Measurements from ENCODE around the gene CDH16.
"Not testable (repeated sequence)": the region's sequence is repeated elsewhere in the genome, so short reads cannot be mapped to it uniquely, and the experiment has no call there.

The CDH16 gene, protein sequence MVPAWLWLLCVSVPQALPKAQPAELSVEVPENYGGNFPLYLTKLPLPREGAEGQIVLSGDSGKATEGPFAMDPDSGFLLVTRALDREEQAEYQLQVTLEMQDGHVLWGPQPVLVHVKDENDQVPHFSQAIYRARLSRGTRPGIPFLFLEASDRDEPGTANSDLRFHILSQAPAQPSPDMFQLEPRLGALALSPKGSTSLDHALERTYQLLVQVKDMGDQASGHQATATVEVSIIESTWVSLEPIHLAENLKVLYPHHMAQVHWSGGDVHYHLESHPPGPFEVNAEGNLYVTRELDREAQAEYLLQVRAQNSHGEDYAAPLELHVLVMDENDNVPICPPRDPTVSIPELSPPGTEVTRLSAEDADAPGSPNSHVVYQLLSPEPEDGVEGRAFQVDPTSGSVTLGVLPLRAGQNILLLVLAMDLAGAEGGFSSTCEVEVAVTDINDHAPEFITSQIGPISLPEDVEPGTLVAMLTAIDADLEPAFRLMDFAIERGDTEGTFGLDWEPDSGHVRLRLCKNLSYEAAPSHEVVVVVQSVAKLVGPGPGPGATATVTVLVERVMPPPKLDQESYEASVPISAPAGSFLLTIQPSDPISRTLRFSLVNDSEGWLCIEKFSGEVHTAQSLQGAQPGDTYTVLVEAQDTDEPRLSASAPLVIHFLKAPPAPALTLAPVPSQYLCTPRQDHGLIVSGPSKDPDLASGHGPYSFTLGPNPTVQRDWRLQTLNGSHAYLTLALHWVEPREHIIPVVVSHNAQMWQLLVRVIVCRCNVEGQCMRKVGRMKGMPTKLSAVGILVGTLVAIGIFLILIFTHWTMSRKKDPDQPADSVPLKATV

DNA sequence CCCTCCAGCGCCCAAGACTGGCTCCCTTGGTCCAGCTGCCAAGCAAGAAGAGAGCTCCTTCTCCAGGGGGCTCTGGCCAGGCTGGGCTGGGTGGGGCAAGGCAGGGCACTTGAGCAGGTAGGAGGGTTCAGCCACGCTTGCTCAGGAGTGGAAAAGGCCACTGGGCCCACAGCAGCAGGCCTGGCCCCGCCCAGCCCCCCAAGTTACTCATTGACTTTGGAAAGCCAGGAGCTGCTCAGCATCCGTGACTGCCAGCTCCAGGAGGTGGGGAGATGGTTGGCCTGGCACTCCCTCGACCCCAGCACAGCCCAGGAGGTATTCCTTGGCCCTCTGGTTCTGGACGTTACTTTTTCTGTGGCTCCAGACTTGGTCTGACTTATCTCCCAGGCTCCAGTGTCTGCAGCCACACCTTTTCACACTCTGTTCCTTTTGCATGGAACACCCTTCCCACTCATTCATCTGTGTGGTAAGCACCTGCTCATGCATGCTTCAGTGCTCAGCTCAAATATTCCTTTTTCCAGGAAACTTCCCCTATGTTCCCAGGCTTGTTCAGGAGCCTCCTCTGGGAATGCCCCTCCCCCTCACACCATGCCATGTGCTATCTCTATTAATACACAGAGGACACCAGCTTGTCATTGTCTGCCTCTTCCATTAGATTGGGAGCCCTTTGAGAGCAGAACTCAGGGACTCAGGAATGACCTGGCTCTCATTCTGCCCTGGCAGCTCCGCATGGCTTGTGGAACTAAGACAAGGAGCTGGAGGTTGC lies at the start of gene CDH16:
Gene CDH16 (minus strand): TSS at position 83 of the 766 bp plus-strand sequence. CDS start 820 bp downstream, outside the sequence.
- in situ Hi-C loops (cut with HindIII; ENCODE audit: low sequenced_read_pairs) = no loop called here

GRCh38 chr16:66964049-66964448 lies 45.4 kb upstream of the CDH16 start:
- in situ Hi-C loops (cut with HindIII; ENCODE audit: low sequenced_read_pairs) = no loop called here

DNA sequence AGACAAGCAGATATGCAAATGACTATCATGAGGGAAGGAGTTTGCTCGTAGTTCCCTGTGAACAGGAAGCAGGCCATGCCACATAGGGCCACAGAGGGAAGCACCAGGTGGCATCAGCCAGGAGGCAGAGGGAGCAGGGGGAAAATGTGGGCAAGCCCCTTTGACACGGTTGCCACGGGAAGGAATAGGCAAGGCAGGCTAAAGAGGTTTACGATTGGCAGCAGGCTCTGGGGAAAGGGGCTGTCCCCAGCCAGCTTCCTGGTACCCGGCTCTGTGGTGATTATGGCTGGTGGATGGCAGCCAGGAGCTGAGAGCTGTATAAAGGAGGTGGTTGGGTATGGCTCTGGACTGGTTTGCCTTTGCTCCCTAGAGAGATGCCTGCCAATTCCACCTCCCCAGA lies 43.2 kb upstream of the CDH16 start:
- in situ Hi-C loops (cut with HindIII; ENCODE audit: low sequenced_read_pairs) = no loop called here

- in situ Hi-C loops (cut with HindIII; ENCODE audit: low sequenced_read_pairs) = no loop called here
These were observed 42.5 kb upstream of the CDH16 start, which contains the start of gene CES3 for GRCh38 chr16:66961065-66961744. CES3 (plus strand) TSS chr16:66961266; CDS start chr16:66961308, 42 bp downstream.

DNA sequence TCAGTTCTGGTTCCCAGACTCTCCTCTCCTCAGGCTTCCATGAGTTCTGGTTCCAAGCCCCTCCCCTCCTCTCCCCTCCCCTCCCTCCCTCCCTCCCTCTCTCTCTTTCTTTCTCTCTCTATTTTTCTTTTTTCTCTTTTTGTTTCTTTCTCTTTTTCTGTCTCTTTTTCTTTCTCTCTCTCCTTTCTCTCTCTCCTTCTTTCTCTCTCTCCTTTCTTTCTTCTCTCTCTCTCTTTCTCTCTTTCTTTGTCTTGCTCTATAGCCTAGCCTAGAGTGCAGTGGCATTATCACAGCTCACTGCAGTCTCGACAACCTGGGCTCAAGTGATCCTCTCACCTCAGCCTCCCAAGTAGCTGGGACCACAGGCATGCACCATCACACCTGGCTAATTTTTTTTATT lies 41.6 kb upstream of the CDH16 start:
- in situ Hi-C loops (cut with HindIII; ENCODE audit: low sequenced_read_pairs) = no loop called here

DNA sequence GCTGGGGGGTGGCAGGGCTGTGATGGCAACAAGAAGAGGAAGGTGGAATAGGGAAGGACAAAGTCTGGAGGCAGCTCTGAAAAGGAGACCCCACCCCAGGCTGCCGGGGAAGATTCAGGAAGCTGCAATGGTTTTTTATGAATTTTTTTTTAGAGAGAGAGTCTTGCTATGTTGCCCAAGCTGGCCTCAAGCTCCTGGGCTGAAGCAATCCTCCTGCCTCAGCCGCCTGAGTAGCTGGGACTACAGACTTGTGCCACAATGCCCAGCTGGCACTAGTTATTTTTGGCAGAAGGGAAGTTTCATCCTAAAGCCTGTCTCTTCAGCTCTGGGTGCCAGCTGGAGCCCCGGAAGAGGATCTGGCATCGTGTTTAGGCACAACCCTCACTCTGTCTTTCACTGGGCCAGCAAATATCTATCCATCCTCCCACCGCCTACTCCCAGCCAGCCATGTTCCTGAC lies 41.0 kb upstream of the CDH16 start:
- in situ Hi-C loops (cut with HindIII; ENCODE audit: low sequenced_read_pairs) = no loop called here

DNA sequence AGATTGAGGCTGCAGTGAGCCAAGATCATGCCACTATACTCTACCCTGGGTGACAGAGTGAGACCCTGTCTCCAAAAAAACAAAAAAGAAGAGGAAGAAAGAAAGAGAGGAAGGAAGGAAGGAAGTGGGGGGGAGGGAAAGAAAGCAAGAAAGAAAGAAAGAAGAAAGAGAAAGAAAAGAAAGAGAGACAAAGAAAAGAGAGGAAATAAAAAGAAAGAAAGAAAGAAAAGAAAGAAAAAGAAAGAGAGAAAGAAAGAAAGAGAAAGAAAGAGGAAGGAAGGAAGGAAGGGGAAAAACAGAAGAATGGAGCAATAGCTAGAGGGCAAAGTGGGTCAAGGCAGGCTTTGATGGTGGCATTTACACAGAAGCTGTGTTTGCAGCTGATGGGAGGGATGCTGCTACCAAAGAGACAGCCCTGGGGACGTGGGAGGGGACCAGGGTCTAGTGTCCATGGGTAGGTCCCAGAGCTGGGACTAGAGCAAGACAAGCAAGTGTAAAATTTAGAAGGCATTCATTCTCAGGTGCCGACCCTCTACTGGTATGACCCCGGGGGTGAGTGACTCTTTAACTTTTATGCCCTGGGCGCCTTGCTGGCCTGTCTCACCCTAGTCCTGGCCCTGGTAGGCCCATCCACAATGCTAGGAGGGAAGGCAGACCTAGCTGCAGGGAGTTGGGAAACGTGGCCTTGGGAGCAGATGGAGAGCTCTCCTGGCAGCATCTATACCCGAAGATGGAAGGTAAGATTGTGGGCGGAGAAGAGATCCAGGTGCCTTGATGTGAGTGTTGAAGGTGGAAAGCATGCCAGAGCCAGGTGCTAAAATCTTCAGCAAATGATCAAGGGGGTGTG lies 40.4 kb upstream of the CDH16 start:
- in situ Hi-C loops (cut with HindIII; ENCODE audit: low sequenced_read_pairs) = no loop called here

- in situ Hi-C loops (cut with HindIII; ENCODE audit: low sequenced_read_pairs) = not testable (repeated sequence)
These were observed 37.4 kb upstream of the CDH16 start for GRCh38 chr16:66956154-66956457.

DNA sequence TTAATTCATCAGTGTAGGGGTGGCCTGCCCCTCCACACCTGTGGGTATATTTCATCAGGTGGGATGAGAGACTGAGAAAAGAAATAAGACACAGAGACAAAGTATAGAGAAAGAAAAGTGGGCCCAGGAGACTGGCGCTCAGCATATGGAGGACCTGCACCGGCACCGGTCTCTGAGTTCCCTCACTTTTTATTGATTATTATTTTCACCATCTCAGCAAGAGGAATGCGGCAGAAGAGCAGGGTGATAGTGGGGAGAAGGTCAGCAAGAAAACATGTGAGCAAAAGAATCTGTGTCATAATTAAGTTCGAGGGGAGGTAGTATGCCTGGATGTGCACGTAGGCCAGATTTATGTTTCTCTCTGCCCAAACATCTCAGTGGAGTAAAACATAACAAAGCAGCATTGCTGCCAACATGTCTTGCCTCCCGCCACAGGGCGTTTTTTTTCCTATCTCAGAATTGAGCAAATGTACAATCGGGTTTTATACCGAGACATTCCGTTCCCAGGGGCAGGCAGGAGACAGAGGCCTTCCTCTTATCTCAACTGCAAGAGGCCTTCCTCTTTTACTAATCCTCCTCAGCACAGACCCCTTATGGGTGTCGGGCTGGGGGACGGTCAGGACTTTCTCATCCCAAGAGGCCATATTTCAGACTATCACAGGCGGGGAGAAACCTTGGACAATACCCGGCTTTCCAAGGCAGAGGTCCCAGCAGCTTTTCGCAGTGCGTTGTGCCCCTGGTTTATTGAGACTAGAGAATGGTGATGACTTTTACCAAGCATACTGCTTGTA lies 36.9 kb upstream of the CDH16 start:
- in situ Hi-C loops (cut with HindIII; ENCODE audit: low sequenced_read_pairs) = not testable (repeated sequence)

DNA sequence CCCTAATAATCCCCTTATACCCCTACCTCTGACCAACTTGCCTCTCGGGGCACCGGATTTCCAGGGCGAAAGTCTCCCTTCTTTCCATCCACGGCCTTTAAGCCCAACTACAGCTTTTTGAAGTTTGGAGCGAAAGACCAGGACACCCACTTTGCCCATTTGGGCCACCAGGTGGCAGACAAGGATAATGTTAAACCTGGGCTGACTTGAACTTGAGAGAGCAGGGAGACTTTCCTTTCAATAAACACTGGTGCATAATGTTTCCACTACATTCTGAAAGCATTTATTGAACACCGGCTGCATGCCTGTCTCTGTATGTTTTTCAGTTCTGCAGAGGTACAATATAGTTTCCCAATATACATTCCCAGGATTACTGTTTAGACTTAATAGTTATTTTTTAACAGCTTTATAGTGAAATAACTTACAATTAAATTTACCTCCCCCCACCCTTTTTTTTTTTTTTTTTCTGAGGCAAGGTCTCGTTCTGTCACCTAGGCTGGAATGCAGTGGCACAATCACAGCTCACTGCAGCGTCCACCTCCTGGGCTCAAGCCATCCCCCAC lies 35.5 kb upstream of the CDH16 start:
- in situ Hi-C loops (cut with HindIII; ENCODE audit: low sequenced_read_pairs) = no loop called here

GRCh38 chr16:66953462-66954096 lies 34.9 kb upstream of the CDH16 start:
- in situ Hi-C loops (cut with HindIII; ENCODE audit: low sequenced_read_pairs) = no loop called here

GRCh38 chr16:66952430-66953110 lies 33.9 kb upstream of the CDH16 start:
- in situ Hi-C loops (cut with HindIII; ENCODE audit: low sequenced_read_pairs) = no loop called here

DNA sequence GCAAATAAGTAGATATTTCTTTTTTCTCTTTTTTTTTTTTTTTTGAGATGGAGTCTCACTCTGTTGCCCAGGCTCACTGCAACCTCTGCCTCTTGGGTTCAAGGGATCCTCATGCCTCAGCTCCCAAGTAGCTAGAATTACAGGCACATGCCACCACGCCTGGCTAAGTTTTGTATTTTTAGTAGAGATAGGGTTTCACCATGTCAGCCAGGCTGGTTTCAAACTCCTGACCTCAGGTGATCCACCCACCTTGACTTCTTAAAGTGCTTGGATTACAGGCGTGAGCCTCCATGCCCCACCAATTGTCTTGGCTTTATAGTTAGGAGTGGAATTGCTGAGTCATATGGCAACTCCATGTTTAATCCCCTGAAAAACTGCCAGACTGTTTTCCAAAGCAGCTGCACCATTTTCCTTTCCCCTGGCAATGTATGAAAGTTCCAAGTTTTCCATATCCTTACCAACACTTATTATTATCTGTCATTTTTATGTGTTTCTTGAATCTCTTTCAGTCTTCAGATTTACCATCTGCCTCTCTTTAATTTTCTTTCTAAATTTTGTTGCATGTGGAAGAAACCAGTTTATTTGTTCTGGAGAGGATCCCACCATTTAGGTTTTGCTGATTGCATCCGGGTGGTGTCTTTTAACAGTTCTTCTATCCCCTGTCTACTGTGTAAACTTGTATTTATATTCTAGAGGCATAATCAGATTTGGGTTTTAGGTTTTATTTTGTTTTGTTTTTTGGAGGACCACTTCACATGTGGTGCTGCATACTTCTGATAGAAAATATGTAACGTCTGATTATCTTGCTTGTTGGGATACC lies 32.5 kb upstream of the CDH16 start:
- in situ Hi-C loops (cut with HindIII; ENCODE audit: low sequenced_read_pairs) = no loop called here

DNA sequence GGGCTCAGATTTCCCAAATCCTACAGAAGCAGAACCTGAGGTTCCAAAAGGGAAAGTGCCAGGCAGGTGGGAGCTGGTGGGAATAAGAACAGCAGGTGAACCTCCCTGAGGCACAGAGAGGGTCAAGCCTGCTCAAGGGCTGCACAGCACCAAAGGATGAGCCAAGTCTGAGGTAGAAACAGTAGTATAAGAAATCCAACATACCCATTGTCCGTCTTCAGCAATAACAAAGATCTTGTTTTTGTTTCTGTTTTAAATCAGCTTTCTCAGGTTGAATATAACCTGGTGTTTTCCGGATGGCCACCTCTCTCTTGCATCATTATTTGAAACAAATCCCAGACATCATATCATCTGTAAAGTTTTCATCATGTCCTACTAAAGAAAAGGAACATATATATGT lies 31.8 kb upstream of the CDH16 start:
- in situ Hi-C loops (cut with HindIII; ENCODE audit: low sequenced_read_pairs) = no loop called here

- in situ Hi-C loops (cut with HindIII; ENCODE audit: low sequenced_read_pairs) = no loop called here
These were observed 30.8 kb upstream of the CDH16 start for GRCh38 chr16:66949472-66949871.

- in situ Hi-C loops (cut with HindIII; ENCODE audit: low sequenced_read_pairs) = no loop called here
These were observed 30.1 kb upstream of the CDH16 start for GRCh38 chr16:66948837-66949225.
